GM18907 (cell line): ENCODE measurements around the gene SERPINA7.
"Not testable (repeated sequence)": the region's sequence is repeated elsewhere in the genome, so short reads cannot be mapped to it uniquely, and the experiment has no call there.

Source experiments
- ATAC-seq: cut with Tn5 transposase; IDR thresholded peaks from one replicate; pipeline ENCODE4 v1.9.1; 2021; ENCODE audit warnings: mild to moderate bottlenecking, moderate library complexity; ENCODE audit not compliant: unreplicated experiment

SERPINA7 gene

GRCh38 chrX:106038625-106039024 is at the start of gene SERPINA7:
Gene SERPINA7, minus strand, starts transcription at chrX:106038727. Its CDS starts 1,669 bp downstream, at chrX:106037058.
- no peak for ATAC-seq

- no peak for ATAC-seq
Measured at GRCh38 chrX:106069048-106069447, 30.5 kb upstream of the SERPINA7 start.

DNA sequence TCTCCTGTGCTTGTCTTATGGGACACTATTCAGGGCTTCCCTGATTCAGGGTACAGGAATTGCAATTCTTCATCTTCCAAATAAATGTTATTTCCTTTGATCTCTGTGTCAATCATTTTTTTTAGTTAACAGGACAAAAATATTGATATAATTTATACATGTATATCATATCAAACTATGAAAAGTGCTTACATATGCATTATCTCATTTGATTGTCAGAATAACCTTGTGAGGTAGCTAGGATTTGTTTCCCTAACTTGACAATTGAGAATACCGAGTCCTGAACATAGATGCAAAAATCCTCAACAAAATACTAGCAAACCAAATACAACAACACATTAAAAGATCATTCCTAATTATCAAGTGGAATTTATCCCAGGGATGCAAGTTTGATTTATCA is 11.5 kb upstream of the SERPINA7 start:
- ATAC-seq: no peak

DNA sequence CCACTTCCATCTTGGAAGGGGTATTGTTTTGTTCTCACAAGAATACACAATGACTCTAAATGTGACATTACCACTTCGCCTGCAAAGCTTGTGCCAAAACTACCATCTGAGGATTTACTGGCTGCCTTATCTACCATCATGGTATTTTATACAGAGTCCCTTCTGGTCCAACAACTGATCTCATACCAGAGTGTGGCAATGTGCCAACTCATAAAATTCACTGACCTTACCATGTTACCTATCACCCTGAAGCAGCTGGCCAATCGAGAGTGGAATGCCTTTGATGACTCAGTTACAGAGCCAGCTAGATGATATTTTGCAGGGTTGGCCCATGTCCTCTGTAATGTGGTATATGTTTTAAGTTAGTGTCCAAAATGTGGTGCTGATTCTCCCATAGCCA is 3.8 kb upstream of the SERPINA7 start:
- no peak for ATAC-seq

DNA sequence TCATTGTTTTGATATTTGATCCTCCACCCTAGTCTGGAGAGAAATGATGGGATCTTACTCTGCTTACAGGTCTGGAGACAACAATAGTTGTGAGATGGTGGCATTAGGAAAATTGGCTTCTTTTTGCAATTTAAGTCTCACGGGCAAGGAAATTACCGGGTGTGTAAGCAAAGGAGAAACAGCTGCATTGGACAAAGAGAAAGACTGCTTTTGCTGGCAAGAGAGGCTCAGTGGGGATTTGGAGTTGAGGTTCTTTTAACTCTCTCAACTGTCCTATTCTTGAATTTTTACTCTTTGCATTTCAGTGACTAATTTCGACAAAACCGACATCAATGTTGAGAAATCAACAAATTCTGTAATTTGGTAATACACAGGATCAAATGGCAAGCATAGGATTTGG is 2.3 kb upstream of the SERPINA7 start:
- no peak for ATAC-seq

DNA sequence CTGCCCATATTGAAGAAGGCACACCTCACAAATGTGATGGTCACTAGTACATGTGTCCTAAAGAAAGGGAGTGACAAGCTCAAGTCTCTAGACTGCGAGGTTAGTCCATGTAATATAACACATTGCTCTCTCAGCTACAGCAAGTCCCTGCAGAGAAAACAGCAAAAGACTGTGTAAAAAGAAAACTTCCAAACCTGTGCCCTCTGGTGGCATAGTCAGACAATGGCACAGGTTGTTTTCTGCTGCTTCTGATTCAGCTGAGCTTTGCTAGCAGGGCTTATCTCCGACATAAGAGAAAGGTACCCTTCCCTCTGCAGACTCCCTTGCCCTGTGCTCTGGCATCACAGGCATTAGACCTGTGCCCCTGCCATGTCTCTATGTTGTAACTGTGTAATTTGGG is 1.4 kb upstream of the SERPINA7 start:
- ATAC-seq: no peak

DNA sequence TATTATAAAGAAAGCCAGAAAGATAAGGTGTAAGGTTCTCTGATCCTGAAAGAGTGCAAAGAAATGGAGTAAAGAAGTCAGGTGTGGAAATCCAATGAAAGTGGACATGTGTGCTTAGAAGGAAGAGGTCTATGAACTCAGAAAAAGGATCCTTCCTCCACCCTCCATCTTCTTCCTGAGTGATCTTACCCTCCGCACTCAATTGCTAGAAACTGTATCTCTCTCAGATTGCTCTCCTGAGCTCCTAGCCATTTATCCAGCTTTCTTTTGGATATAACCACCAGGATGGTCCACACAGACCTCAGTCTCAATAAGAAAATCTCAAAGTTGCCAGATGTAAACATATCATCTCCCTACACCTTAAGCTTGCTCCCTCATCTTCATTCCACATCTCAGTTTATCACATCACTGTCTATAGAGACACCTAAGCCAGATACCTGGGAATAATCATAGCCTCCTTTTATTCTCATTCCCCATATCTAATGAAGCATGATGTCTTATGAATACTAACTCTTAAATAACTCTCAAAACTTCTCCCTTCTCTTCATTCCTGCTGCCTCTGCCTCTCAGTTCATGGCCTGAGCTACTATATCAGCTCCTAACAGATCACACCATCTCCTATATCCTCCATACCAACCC is 573 bp downstream of the SERPINA7 start:
- no peak for ATAC-seq

DNA sequence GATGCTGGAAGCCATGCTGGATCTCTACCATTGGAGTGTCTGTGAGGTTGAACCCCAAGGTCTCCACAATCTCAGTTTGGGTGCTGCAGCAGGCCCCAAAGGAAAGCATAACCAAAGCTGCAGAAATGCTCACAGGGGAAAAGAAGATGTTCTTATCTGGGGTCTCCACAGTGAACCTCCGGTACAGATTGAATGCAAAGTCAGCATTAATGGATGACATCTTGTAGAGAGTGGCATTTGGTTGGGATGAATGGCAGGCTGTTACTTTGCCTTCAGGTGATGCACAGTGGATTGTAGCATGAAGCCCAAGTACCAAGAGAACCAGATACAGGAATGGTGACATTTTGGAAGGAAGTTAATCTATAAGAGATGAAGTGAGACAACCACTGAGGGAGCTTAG is 1.8 kb downstream of the SERPINA7 start:
- ATAC-seq: no peak

DNA sequence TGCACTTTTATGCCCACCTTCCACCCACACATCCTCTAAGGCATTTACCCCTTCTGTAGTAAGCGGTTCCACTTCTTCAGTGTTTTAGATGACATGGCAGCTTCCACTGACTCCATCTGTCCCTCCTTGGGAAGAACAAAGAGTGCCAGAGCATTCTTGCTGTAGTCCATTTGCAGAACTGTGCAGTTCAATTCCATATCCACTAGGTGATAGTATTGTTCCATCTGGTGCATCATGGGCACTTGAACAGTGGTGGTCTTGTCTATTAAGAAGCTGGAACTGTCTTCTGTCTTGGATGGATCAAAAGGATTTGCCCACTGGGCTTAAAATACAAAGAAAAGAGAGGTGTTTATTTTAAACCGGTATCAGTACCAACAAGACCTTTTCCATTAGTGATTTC is 3.5 kb downstream of the SERPINA7 start:
- no peak for ATAC-seq

DNA sequence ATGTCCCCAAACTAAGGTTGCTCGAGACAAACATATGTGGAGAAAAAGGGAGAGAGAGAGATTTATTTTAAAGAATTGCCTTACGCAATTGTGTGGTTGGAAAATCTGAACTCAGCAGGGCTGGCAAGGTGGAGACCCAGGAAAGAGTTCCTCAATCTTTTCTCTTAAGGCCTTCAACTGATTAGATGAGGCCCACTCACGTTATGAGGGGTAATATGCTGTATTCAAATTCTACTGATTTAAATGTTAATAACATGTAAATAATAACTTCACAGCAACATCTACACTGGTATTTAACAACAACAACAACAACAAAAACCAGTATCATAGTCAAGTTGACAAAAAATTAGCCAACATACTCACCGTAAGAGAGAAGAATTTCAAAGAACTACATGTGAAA is 14.6 kb downstream of the SERPINA7 start:
- ATAC-seq: no peak

GRCh38 chrX:106022238-106022637 is 16.3 kb downstream of the SERPINA7 start:
- no peak for ATAC-seq

DNA sequence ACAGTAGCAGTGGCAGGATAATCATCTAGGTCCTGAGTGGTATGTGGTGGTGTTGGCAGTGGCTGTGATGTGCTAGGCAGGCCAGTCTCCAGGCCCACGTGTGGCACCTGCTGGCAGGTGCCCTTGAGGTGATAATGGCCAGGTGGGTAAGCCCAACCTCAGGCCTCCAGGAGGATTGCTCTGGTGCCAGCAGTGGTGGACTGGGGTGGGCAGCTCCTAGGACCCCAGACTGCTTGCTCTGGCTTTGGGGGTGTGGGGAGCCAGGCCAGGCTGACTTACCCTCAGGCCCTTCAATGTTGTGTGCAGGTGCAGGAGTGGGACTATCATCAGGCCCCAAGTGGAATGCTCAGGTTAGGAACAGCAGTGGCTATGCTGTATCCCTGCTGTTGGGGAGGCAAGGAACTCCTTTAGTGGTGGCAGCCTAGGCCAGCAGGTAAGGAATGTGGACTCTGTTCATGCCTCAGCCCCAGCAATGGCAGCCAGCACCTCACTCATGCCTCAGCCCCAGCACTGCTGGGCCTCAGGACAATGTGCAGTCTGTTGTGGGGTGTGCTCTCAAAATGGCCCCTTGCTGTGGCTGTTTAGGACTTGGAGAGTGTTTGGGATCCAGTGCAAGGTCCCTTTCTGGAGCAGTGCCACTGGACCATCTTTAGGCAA is 24.3 kb downstream of the SERPINA7 start:
- no peak for ATAC-seq

DNA sequence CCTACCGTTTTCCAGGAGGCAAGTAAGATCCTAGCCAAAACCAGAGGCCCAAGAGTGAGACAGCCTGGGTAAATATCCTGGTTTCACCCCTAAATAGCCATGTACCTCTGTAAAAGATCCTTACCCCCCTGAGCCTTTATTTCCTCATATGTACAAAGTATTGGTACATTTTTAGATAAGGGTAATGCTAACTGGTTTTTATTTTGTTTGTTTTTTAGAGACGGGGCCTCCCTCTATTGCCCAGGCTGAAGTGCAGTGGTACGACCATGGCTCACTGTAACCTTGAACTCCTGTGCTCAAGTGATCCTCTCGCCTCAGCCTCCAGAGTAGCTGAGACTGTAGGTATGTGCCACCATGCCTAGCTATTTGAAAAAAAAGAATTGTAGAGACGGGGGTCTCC is 29.4 kb downstream of the SERPINA7 start:
- no peak for ATAC-seq

GRCh38 chrX:106007815-106008214 is 30.7 kb downstream of the SERPINA7 start:
- no peak for ATAC-seq

DNA sequence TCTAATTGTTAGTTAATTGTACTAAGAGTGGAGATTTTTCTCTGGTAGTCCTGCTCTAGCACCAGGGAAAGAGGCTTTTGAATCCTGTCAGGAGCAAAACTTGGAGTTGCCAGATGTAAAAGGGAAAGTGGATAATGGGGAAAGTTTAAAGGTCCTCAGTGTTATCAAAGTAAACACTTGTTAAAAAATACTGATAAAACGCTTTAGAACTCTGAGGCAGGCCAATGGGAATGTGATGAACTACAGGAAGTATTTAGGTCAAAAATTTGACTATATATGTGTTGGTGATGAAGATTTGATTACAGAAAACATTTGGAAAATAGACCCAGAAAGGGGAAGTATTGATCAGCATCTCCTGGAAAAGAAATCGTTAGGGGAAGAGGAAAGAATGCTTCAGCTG is 32.8 kb downstream of the SERPINA7 start:
- no peak for ATAC-seq

GRCh38 chrX:106000609-106001008 is 37.9 kb downstream of the SERPINA7 start:
- ATAC-seq: not testable (repeated sequence)

DNA sequence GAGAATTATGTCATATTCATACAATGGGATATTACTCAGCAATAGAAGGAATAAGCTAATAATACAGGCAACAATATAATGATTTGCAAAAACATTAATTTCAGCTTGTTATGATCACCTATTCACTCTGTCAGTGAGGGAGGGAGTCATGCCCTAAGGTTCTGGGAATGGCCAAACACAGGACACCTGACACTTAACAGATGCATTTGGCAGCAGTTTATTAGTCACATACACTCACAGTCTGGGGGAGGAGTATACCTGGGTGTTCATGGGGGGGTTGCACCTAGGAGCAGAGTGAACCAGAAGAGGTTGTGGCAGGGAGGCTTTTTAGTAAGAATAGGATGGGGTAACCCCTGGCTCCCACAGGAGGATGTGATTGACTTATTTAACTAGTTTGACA is 38.3 kb downstream of the SERPINA7 start:
- no peak for ATAC-seq

DNA sequence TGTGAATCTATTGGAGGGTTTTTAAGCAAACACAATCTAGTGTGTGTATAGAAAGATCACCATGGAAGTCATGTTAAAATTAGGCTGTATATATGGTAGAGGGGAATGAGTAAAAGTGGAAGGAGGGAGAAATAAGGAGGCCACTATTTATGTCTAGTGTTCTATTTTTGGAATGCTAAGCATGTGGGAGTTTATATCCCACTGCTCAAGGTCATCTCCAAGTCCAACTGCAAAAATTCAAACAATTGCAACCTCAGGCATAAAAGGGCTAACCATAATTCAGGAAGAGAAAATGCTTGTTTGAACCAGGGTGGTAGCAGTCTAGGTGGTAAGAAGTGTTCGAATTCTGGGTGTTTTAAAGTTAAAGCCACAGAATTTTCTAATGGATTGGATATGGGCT is 39.2 kb downstream of the SERPINA7 start:
- ATAC-seq: no peak

DNA sequence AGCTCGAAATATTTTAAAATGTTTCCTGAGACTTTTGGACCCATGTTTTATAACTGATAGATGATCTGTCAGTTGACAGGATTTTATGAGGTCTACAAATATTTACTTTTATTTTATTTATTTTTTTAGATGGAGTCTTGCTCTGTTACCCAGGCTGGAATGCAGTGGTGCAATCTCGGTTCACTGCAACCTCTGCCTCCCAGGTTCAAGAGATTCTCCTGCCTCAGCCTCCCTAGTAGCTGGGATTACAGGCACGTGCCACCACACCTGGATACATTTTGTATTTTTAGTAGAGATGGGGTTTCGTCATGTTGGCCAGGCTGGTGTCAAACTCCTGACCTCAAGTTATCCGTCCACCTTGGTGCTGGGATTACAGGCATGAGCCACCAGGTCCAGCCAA is 50.0 kb downstream of the SERPINA7 start:
- ATAC-seq: not testable (repeated sequence)
